Measurements from ENCODE around the gene MED13. TPM values are rescaled to one million over a fixed set of nuclear protein-coding genes. Genes with fewer than 3 reads are reported as not detected.
"Not testable (repeated sequence)": the region's sequence is repeated elsewhere in the genome, so short reads cannot be mapped to it uniquely, and the experiment has no call there.

MED13 gene
- total RNA-seq, 1 donor from 2014 or later, result 59.9 TPM

DNA sequence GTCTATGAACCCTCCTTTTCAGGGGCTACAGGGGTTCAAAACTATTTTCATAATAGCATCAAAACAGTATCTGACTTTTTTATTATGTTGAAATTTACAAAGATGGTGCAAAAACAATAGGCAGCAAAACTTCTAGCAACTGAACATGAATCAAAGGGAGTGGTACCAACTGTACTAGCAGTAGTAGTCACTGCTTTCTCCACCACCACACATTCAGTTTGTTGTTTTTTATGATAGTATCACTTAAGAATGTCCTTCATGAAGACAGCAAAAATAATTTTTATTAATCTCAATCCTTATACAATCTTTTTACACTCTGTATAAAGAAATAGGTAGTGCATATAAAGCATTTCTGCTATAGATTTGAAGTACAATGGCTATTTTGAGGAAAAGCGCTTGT, 47.6 kb downstream of the MED13 start:
- no peak for TF ChIP-seq POLR2A (IDR thresholded peaks at IDR 0.05)
- TF ChIP-seq, protein P1, sequence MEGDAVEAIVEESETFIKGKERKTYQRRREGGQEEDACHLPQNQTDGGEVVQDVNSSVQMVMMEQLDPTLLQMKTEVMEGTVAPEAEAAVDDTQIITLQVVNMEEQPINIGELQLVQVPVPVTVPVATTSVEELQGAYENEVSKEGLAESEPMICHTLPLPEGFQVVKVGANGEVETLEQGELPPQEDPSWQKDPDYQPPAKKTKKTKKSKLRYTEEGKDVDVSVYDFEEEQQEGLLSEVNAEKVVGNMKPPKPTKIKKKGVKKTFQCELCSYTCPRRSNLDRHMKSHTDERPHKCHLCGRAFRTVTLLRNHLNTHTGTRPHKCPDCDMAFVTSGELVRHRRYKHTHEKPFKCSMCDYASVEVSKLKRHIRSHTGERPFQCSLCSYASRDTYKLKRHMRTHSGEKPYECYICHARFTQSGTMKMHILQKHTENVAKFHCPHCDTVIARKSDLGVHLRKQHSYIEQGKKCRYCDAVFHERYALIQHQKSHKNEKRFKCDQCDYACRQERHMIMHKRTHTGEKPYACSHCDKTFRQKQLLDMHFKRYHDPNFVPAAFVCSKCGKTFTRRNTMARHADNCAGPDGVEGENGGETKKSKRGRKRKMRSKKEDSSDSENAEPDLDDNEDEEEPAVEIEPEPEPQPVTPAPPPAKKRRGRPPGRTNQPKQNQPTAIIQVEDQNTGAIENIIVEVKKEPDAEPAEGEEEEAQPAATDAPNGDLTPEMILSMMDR (IDR thresholded peaks at IDR 0.05), result no peak
- no peak for TF ChIP-seq POLR2AphosphoS5 (IDR thresholded peaks at IDR 0.05; ENCODE audit: insufficient read depth in 1 of 2, low read depth in 1 of 2)
- H3K27me3 ChIP-seq, result no peaks in the 10 kb centered on the region
- no peak overlapping the region for H3K4me3 ChIP-seq
- intact Hi-C loops (cut with DNase I), result no loop called here
- H3K4me1 ChIP-seq, result no peaks in the 10 kb centered on the region
- DNase-seq (ENCODE audit: extremely low spot score in 2 of 2), result no peak
- H3K36me3 ChIP-seq, result peaks cover 0 to 26% of the 10 kb centered on the region in 2 donors
- H3K9me3 ChIP-seq, result no peaks in the 10 kb centered on the region
- no peak overlapping the region for H3K27ac ChIP-seq

GRCh38 chr17:62014526-62014925, 50.6 kb downstream of the MED13 start:
- intact Hi-C loops (cut with DNase I), result no loop called here
- no peak overlapping the region for H3K4me3 ChIP-seq
- H3K4me1 ChIP-seq, result no peaks in the 10 kb centered on the region
- DNase-seq (ENCODE audit: extremely low spot score in 2 of 2), result no peak
- H3K27ac ChIP-seq, result no peak overlapping the region
- H3K27me3 ChIP-seq, result no peaks in the 10 kb centered on the region
- peaks cover 0 to 21% of the 10 kb centered on the region in 2 donors for H3K36me3 ChIP-seq
- H3K9me3 ChIP-seq, result no peaks in the 10 kb centered on the region
- no peak for TF ChIP-seq POLR2AphosphoS5 (IDR thresholded peaks at IDR 0.05; ENCODE audit: insufficient read depth in 1 of 2, low read depth in 1 of 2)

DNA sequence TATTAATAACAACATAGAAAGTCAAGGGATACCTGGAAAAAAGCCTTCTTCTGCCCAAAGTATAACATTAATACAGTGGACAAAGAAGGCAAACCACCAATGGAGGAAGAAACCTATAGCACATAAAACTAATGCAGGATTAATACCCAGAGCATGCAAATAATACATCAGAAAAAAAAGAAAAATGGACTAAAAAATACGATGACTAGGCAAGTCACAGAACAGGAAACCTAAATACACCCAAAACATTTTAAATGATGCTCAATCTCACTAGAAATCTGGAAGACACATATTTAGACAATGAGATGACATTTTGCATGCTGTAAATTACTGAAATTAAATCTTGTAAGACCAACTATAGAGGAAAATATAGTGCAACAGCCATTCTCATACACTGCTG, 55.9 kb downstream of the MED13 start:
- Histone ChIP-seq H3K4me1 (no peaks in the 10 kb centered on the region), H3K36me3 (peaks cover 0 to 33% of the 10 kb centered on the region in 2 donors), H3K27me3 (no peaks in the 10 kb centered on the region), H3K27ac (no peak overlapping the region), H3K9me3 (no peaks in the 10 kb centered on the region), H3K4me3 (no peak overlapping the region)
- TF ChIP-seq POLR2A (IDR thresholded peaks at IDR 0.05) (no peak), POLR2AphosphoS5 (IDR thresholded peaks at IDR 0.05; ENCODE audit: insufficient read depth in 1 of 2, low read depth in 1 of 2) (no peak)
- TF ChIP-seq, protein P1 (IDR thresholded peaks at IDR 0.05), result no peak
- intact Hi-C loops (cut with DNase I), result no loop called here
- no peak for DNase-seq (ENCODE audit: extremely low spot score in 2 of 2)

GRCh38 chr17:62008294-62008693, 56.8 kb downstream of the MED13 start:
- Histone ChIP-seq H3K4me3 (no peak overlapping the region), H3K27ac (no peak overlapping the region), H3K4me1 (no peaks in the 10 kb centered on the region), H3K9me3 (no peaks in the 10 kb centered on the region), H3K27me3 (no peaks in the 10 kb centered on the region), H3K36me3 (peaks cover 0 to 33% of the 10 kb centered on the region in 2 donors)
- TF ChIP-seq, protein P1 (IDR thresholded peaks at IDR 0.05), result no peak
- TF ChIP-seq POLR2A (IDR thresholded peaks at IDR 0.05) (no peak), POLR2AphosphoS5 (IDR thresholded peaks at IDR 0.05; ENCODE audit: insufficient read depth in 1 of 2, low read depth in 1 of 2) (no peak)
- intact Hi-C loops (cut with DNase I), result no loop called here
- DNase-seq (ENCODE audit: extremely low spot score in 2 of 2), result no peak

DNA sequence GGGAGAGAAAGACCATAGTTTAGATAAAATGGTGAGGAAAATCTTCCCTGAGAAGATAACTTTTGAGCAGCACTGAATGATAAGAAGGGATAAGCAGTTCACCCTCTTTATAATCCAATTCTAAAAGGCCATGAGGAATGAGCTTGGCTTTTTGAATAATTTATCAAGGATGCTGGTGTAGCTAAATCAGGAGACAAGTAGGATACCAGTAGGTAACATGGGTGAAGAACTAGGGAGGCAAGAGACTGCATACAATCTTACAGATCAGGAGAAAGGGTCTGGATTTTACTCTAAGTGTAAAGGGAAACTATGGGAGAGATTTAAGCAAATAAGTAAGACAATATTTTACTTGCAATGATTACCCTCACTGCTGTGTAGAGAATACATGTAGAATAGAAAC, 60.7 kb downstream of the MED13 start:
- Histone ChIP-seq H3K36me3 (peaks cover 0 to 16% of the 10 kb centered on the region in 2 donors), H3K27ac (no peak overlapping the region), H3K27me3 (no peaks in the 10 kb centered on the region), H3K4me3 (no peak overlapping the region), H3K9me3 (no peaks in the 10 kb centered on the region), H3K4me1 (peaks cover 11% of the 10 kb centered on the region)
- TF ChIP-seq POLR2AphosphoS5 (IDR thresholded peaks at IDR 0.05; ENCODE audit: insufficient read depth in 1 of 2, low read depth in 1 of 2), result no peak
- TF ChIP-seq, protein P1 (IDR thresholded peaks at IDR 0.05), result no peak
- TF ChIP-seq POLR2A (IDR thresholded peaks at IDR 0.05), result no peak
- DNase-seq (ENCODE audit: extremely low spot score in 2 of 2), result no peak
- intact Hi-C loops (cut with DNase I), result no loop called here

DNA sequence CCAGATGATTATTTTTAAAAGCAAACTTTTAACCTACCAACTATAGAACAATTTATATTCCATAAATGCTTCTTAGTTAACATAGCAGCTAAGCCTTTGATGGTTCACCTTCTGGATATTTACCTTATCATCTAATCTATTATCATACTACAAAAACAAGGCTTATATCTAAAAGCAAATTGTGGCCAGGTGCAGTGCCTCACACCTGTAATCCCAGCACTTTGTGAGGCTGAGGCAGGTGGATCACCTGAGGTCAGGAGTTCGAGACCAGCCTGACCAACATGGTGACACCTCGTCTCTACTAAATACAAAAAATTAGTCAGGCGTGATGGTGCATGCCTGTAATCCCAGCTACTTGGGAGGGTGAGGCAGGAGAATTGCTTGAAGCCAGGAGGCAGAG, 61.9 kb downstream of the MED13 start:
- H3K27ac ChIP-seq; DNase-seq (ENCODE audit: extremely low spot score in 2 of 2); H3K9me3 ChIP-seq; H3K4me3 ChIP-seq; H3K27me3 ChIP-seq; intact Hi-C loops (cut with DNase I): not testable (repeated sequence)
- Histone ChIP-seq H3K4me1 (peaks cover 13% of the 10 kb centered on the region), H3K36me3 (peaks cover 0 to 14% of the 10 kb centered on the region in 2 donors)

Data from vagina (tissue), 2 donors.